DMS 273 (cell line): ENCODE measurements around the gene MYH9.
"Not testable (repeated sequence)": the region's sequence is repeated elsewhere in the genome, so short reads cannot be mapped to it uniquely, and the experiment has no call there.

Source experiments
- DNase-seq: peaks from one replicate; lab custom pipeline; 2025; ENCODE audit not compliant: unreplicated experiment; lab: John Stamatoyannopoulos, UW

Gene MYH9

DNA sequence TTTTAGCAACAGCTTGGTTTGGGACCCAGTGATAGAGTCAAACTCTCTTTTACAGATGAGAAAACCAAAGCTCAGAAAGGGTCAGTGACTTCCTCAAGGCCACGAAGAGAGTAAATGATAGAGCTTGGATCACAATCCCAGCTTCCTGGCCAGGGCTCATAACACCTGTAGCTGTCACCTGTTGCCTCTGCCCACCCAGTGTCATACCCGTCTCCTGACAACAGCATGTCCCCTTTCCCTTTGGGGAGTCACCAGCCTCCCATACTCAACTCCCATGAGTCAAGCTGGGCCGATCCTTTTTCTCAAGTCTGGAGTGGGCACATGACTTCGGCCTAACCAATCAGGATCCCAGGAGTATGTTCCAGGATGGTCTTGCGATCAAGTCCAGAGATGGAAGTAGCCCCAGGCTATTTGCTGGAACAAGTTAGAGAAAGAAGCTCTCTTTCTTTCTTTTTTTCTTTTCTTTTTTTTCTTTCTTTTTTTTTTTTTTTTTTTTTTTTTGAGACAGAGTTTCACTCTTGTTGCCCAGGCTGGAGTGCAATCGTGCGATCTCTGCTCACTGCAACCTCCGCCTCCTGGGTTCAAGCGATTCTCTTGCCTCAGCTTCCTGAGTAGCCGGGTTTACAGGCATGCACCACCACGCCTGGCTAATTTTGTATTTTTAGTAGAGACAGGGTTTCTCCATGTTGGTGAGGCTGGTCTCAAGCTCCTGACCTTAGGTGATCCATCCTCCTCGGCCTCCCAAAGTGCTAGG lies 27.8 kb upstream of the MYH9 start:
- DNase-seq: no peak

GRCh38 chr22:36413022-36413775 lies 25.4 kb upstream of the MYH9 start:
- peak; percentile 23 for DNase-seq

DNA sequence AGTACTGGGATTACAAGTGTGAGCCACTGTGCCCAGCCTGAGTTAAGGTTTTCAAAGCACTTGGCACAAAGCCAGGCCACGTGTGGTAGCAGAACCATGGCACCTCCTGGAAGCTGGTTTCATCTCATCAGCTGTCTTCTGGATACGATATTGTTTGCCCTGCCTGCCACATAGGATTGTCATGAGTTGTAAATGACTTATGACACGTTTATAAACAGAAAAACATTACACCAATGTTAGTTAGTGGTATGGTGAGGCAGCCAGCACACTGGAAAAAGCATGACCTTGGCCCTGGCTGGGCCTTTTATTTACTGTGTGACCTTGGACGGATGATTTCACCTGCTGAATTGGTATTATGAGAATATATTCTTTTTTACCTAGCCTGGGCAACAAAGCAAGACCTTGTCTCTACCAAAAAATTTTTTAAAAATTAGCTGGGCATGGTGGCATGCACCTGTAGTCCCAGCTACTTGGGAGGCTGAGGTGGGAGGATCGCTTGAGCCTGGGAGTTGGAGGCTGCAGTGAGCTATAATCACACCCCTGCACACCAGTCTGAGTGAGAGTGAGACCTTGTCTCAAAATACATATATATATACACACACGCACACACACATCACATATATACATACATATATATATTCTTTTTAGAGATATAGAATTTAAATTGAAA lies 24.0 kb upstream of the MYH9 start:
- DNase-seq: peak; percentile 42

DNA sequence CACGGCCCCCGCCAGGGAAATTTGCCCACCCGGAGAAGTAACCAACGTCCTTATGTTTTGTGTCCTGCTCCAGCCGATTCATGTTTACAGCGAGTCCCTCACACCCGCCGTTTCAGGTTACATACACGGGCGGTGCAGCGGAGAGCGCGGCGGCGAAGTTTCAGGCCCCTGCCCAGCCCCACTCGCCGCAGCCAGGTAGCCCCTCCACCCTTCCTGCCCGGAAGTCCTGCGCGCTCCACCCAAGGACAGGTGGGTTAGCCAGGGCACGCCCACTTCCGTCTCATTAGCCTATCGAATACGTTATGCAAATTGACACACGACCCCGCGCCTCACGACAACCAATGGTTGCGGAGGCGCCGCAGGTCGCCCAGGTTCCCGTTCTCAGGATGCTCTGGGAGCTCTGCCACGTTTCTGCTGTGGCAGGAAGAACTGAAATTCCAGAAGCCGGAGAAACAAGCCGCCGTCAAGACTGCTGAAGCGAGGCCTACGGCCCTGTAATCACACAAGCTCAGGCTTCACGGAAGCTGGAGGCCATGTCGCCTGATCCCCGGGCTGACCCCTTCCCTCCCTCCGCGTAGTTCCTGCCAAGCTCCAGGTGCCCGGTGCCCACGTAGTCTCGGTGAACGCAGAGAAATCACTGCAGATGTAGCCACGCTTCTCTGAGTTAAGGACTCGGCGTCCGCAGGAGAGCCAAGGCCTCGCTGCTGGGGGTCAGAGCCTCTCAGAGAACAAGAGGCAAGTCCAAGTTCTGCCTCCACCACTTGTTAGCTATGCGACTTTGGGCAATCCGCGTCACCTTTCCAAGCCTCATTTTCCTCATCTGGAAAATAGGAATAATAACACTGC lies 22.4 kb upstream of the MYH9 start:
- DNase-seq: peak; percentile 82

GRCh38 chr22:36409554-36409910 lies 21.8 kb upstream of the MYH9 start:
- not testable (repeated sequence) for DNase-seq

- DNase-seq: no peak
Observed at GRCh38 chr22:36409056-36409455, 21.3 kb upstream of the MYH9 start.

DNA sequence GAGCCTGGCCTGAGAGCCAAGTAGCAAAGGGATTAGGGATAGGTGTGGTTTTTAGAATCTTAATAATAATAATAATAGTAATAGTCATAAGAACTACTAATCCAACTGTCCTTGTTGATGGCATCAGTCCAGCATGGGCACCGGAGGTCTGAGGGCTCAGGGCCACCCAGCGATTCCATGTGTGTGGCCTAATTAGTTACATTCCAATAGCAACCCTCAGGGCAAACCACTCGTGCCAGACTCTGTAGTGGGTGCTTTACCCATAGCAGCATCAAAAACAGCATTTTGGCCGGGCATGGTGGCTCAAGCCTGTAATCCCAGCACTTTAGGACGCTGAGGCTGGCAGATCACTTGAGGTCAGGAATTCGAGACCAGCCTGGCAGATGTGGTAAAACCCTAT lies 19.0 kb upstream of the MYH9 start:
- DNase-seq: no peak

DNA sequence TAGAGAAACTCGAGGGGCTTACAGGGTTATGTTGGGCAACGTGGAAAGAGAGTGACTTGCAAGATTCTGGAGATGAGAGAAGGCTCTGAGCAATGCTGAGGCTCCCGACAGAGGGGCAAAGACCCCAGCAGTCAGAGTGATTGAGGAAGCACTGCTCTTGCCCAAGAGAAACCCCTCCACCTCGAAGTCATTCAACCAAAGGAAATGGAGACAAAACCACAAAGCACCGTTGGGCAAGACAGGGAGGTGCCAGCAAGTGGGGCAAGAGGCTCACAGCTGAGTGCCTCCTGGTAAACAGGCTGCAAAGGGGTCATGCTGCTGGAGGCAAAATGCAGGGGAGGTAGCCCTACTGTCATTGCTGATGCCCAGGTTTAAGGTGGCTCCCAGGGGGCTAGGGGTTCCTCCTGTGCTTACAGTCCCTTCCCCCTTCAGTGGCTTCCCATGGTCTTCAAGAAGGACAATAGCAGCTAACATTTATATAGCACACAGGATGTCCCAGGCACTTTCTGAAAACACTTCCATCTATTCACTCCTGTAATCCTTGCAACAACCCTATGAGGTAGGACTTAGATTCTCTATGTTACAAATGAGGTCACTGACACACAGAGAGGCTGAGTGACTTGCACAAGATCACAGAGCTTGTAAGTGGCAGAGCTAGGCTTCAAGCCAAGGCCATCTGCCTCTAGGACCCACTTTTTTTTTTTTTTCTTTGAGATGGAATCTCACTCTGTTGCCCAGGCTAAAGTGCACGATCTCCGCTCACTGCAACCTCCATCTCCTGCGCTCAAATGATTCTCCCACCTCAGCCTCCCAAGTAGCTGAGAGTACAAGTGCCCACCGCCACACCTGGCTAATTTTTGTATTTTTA lies 18.1 kb upstream of the MYH9 start:
- no peak for DNase-seq

DNA sequence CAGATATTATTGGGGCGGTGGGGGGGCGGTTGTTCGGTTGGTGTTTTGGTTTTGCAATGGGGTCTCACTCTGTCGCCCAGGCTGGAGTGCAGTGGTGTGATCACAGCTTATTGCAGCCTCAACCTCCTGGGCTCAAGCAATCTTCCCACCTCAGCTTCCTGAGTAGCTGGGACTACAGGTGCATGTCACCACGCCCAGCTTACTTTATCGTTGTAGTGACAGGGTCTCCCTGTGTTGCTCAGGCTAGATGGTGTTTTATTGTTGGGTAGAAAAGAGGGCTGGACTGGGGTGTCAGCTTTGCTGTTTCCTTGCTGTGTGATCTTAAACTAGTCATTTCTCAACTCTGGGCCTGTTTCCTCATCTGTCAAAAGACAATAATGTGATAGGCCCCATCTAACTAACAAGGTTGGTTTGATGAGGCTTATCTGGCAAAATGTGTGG lies 17.5 kb upstream of the MYH9 start:
- DNase-seq: no peak

GRCh38 chr22:36404446-36404845 lies 16.7 kb upstream of the MYH9 start:
- DNase-seq: no peak

- no peak for DNase-seq
Observed at GRCh38 chr22:36399472-36399778, 11.7 kb upstream of the MYH9 start.

GRCh38 chr22:36398601-36399471 lies 11.1 kb upstream of the MYH9 start:
- DNase-seq: no peak

DNA sequence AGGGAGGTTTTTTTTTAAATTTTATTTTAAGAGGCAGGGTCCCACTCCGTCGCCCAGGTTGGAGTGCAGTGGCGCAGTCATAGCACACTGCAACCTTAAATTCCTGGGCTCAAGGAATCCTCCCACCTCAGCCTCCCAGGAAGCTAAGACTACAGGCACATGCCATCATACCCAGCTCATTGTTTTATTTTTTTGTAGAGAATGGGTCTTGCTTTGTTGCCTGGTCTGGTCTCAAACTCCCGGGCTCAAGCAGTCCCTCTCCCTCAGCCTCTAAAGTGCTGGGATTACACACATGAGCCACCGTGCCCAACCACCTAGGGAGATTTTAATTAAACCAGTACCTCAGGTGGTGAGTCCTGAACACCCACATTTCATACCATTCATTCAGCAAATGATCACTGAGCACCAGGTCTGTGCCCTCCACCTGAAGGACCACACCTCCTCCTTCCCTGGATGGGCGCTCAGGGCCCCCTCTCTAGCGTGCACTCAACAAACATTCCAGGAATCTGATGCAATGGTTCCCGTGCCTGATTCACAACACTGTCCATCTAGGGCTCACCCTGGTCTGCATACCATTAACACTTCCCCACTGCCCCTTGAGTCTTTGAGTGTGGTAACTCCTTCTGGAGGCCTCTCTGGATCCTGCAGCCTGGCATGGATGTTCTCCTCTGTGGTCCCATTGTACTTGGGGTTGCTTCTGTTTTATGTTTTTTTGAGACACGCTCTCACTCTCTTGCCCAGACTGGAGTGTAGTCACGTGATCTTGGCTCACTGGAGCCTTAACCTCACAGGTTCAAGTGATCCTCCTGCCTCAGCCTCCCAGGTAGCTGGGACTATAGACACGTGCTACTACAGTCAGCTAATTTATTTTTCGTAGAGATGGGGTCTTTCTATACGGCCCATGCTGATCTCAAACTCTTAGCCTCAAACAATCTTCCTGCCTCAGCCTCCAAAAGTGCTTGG lies 9.6 kb upstream of the MYH9 start:
- no peak for DNase-seq

DNA sequence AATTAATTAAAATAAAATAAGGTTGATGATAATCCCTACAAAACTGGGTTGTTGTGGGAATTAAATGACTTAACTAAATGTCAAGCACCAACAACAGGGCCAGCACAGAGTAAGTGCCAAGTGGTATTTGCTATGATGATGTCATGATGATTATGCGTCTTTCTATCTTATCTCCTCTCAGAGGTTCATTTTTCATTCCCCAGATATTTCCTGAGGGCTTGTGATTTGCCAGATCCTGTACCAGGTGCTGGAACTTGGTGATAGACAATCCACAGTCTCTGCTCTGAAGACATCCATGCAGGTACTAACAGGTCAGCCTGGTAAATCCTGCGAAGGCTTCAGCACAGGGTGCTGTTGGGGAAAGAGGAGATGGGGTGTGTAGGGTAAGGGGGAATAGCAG lies 8.1 kb upstream of the MYH9 start:
- DNase-seq: no peak

DNA sequence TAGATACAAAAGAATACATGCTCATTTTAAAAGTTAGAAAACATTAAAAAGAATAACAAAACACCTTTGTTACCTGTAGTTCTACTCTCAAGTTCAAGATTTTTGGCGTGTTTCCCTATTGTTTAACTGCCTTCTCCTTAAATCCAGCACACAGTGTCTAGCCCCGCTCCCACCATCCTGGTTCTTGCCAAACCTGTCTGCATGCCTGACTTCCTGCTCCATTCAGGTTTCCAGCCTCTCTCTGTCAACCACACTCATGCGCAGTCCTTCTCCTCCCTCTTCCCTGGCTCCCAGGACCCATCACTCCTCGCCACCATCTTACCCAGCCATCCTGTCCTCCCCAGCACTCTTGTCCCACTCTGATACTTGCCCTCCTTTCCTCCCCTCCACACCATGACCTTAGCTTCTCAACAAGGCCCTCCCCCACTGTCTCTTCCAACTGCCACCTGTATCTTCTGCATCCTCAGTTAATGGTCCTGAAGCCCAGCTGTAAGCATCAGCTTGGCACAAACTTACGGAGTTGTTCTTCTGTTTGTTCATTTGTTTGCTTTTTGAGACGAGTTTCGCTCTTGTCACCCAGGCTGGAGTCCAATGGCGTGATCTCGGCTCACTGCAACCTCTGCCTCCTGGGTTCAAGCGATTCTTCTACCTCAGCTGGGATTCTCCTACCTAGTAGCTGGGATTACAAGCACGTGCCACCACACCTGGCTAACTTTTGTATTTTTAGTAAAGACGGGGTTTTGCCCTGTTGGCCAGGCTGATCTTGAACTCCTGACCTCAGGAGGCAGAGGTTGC lies 7.5 kb upstream of the MYH9 start:
- no peak for DNase-seq

DNA sequence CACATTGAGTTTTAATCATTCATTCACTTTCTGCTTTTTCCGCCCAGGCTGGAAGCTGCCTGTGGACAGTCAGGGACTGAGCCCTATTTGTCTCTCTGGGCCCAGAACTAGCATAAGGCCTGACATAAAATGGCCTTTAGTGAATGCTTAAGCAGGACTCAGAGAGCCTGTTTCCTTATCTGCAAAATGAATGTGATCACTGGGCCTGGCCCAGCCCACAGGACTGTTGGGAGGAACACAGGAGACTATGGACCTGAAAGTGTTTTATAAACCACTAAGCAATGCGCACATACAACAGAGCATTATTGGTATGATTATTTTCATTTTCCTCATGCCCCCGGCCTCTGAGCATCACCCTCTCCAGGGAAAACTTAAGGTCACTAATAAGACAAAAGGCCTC lies 3.9 kb upstream of the MYH9 start:
- DNase-seq: no peak

DNA sequence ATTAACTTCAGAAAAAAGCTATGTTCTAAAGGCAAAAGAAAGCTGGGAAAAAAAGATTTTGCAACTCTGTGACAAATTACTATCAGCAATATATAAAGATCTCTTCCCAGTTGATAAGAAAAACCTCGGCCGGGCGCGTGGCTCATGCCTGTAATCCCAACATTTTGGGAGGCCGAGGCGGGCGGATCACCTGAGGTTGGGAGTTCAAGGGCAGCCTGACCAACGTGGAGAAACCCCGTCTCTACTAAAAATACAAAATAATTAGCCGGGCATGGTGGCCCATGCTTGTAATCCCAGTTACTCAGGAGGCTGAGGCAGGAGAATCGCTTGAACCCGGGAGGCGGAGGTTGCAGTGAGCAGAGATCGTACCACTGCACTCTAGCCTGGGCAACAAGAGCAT lies 1.4 kb upstream of the MYH9 start:
- DNase-seq: not testable (repeated sequence)

- DNase-seq: no peak
Observed at GRCh38 chr22:36387709-36387958, 133 bp downstream of the MYH9 start.
